HCT116 (cell line): ENCODE results near the gene CCDC74A.

ENCODE experiments used
- EGR1 ChIP-seq: IDR thresholded peaks from 2 replicates; pipeline ENCODE4 v1.6.1; 2012; ENCODE audit warnings: low read depth
- JUND ChIP-seq: IDR thresholded peaks from 2 replicates; pipeline ENCODE4 v1.6.1; 2012
- POLR2AphosphoS5 ChIP-seq: IDR thresholded peaks from 2 replicates; pipeline ENCODE4 v1.6.1; 2011; ENCODE audit warnings: mild to moderate bottlenecking, low read depth, low read length, moderate library complexity
- ZFX ChIP-seq: fragments of 450-650 bp; IDR thresholded peaks from 2 replicates; pipeline ENCODE4 v1.6.1; 2017
- TF ChIP-seq, protein P1 (sequence below), 3 experiments: fragments of 200-600 bp in 1 of 3; sonication (generic) in 1 of 3; IDR thresholded peaks in 2 of 3; conservative IDR thresholded peaks in 1 of 3; 2 replicates each; pipeline ENCODE4 v1.5.1; 2012 to 2017; ENCODE audit warnings: low read depth in 2 of 3, low read length in 2 of 3, antibody characterized with exemption in 1 of 3, borderline replicate concordance in 1 of 3, control low read depth in 1 of 3, mild to moderate bottlenecking in 1 of 3, mixed read lengths in 1 of 3, mixed run types in 1 of 3, moderate library complexity in 1 of 3; ENCODE audit not compliant: insufficient read depth in 1 of 3

DNA sequence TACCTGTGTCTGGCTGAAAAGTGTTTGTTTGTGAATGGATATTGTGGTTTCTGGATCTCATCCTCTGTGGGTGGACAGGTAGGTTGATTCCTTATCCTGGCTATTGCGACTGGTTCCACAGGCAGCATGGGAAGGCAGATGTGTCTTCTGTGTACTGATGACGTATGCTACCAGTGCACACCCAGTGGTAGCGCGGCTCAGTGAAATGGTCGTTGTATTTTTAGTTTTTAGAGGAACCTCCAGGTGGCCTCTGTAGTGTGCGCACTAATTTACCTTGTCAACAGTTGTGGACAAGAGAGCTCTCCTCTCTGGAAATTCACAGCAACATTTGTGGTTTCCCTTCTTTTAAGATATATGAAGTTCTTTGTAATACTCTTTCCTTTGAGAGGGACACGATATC, 52.5 kb downstream of the CCDC74A start:
- TF ChIP-seq, protein P1, sequence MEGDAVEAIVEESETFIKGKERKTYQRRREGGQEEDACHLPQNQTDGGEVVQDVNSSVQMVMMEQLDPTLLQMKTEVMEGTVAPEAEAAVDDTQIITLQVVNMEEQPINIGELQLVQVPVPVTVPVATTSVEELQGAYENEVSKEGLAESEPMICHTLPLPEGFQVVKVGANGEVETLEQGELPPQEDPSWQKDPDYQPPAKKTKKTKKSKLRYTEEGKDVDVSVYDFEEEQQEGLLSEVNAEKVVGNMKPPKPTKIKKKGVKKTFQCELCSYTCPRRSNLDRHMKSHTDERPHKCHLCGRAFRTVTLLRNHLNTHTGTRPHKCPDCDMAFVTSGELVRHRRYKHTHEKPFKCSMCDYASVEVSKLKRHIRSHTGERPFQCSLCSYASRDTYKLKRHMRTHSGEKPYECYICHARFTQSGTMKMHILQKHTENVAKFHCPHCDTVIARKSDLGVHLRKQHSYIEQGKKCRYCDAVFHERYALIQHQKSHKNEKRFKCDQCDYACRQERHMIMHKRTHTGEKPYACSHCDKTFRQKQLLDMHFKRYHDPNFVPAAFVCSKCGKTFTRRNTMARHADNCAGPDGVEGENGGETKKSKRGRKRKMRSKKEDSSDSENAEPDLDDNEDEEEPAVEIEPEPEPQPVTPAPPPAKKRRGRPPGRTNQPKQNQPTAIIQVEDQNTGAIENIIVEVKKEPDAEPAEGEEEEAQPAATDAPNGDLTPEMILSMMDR (IDR thresholded peaks at IDR 0.05 in 2 of 3, conservative IDR thresholded peaks at IDR 0.05 in 1 of 3; ENCODE audit: borderline replicate concordance in 1 of 3, insufficient read depth in 1 of 3, low read depth in 2 of 3, low read length in 2 of 3), result peak in 1 of 3 experiments; percentile 20; a peak in 1 of 6 replicates
- no peak for TF ChIP-seq JUND
- no peak for TF ChIP-seq POLR2AphosphoS5
- TF ChIP-seq ZFX, result no peak
- no peak for TF ChIP-seq EGR1
